Measurements from ENCODE around the gene RPL18A.

The RPL18A gene

GRCh38 chr19:17841810-17842662, 17.7 kb upstream of the RPL18A start:
- Histone ChIP-seq H4K20me1 (ENCODE audit: insufficient read depth, low read length, poor library complexity, severe bottlenecking) (peaks cover 3% of the 10 kb centered on the region), H3K9me2 (replicated peaks; ENCODE audit: low read depth, low read length) (no peaks in the 10 kb centered on the region), H3K4me1 (ENCODE audit: insufficient read depth, low read length, poor library complexity, severe bottlenecking) (peaks cover 18% of the 10 kb centered on the region), H3K4me2 (ENCODE audit: low read depth, low read length, poor library complexity, severe bottlenecking) (no peak overlapping the region), H3K4me3 (ENCODE audit: low read length, poor library complexity, severe bottlenecking) (no peak overlapping the region), H3K9ac (ENCODE audit: low read depth, low read length, poor library complexity, severe bottlenecking) (no peak overlapping the region), H3K9me3 (ENCODE audit: insufficient read depth, low read depth, low read length) (no peaks in the 10 kb centered on the region), H3F3A (ENCODE audit: low read depth) (no peaks in the 10 kb centered on the region), H3K27me3 (ENCODE audit: insufficient read depth, low read length, poor library complexity, severe bottlenecking) (no peaks in the 10 kb centered on the region), H3K79me2 (ENCODE audit: insufficient read depth, low read length) (peaks cover 36% of the 10 kb centered on the region), H3K36me3 (ENCODE audit: insufficient read depth, low read length) (peaks cover 23% of the 10 kb centered on the region; the same call in 1 of the 2 replicates), H2AFZ (ENCODE audit: low read length) (no peak overlapping the region)
- TF ChIP-seq CTCF (conservative IDR thresholded peaks at IDR 0.05; ENCODE audit: low read length) (no peak), EZH2phosphoT487 (IDR thresholded peaks at IDR 0.05; ENCODE audit: borderline replicate concordance) (no peak)

- Histone ChIP-seq H3K4me3 (ENCODE audit: low read length, poor library complexity, severe bottlenecking) (no peak overlapping the region), H2AFZ (ENCODE audit: low read length) (no peak overlapping the region)
- TF ChIP-seq CTCF (conservative IDR thresholded peaks at IDR 0.05; ENCODE audit: low read length): no peak
- no peak for TF ChIP-seq EZH2phosphoT487 (IDR thresholded peaks at IDR 0.05; ENCODE audit: borderline replicate concordance)
These were observed 16.9 kb upstream of the RPL18A start for GRCh38 chr19:17842663-17843291.

GRCh38 chr19:17843292-17843827, 16.4 kb upstream of the RPL18A start:
- Histone ChIP-seq H3K4me2 (ENCODE audit: low read depth, low read length, poor library complexity, severe bottlenecking) (no peak overlapping the region), H3K36me3 (ENCODE audit: insufficient read depth, low read length) (peaks cover 16% of the 10 kb centered on the region; the same call in 1 of the 2 replicates), H4K20me1 (ENCODE audit: insufficient read depth, low read length, poor library complexity, severe bottlenecking) (peaks cover 3% of the 10 kb centered on the region)

More at GRCh38 chr19:17842663-17843291, 16.9 kb upstream of the RPL18A start:
- H3K4me2 ChIP-seq (ENCODE audit: low read depth, low read length, poor library complexity, severe bottlenecking): no peak overlapping the region
- no peaks in the 10 kb centered on the region for H3K9me3 ChIP-seq (ENCODE audit: insufficient read depth, low read depth, low read length)
- no peaks in the 10 kb centered on the region for H3F3A ChIP-seq (ENCODE audit: low read depth)
- H3K36me3 ChIP-seq (ENCODE audit: insufficient read depth, low read length): peaks cover 22% of the 10 kb centered on the region; the same call in 1 of the 2 replicates
- H3K9me2 ChIP-seq (replicated peaks; ENCODE audit: low read depth, low read length): no peaks in the 10 kb centered on the region
- peaks cover 38% of the 10 kb centered on the region for H3K79me2 ChIP-seq (ENCODE audit: insufficient read depth, low read length)
- peaks cover 3% of the 10 kb centered on the region for H4K20me1 ChIP-seq (ENCODE audit: insufficient read depth, low read length, poor library complexity, severe bottlenecking)
- H3K9ac ChIP-seq (ENCODE audit: low read depth, low read length, poor library complexity, severe bottlenecking): no peak overlapping the region
- H3K4me1 ChIP-seq (ENCODE audit: insufficient read depth, low read length, poor library complexity, severe bottlenecking): peaks cover 18% of the 10 kb centered on the region
- no peaks in the 10 kb centered on the region for H3K27me3 ChIP-seq (ENCODE audit: insufficient read depth, low read length, poor library complexity, severe bottlenecking)

More at GRCh38 chr19:17843292-17843827, 16.4 kb upstream of the RPL18A start:
- TF ChIP-seq EZH2phosphoT487 (IDR thresholded peaks at IDR 0.05; ENCODE audit: borderline replicate concordance) (no peak), CTCF (conservative IDR thresholded peaks at IDR 0.05; ENCODE audit: low read length) (no peak)
- H3K4me3 ChIP-seq (ENCODE audit: low read length, poor library complexity, severe bottlenecking): no peak overlapping the region
- no peaks in the 10 kb centered on the region for H3F3A ChIP-seq (ENCODE audit: low read depth)
- no peak overlapping the region for H3K9ac ChIP-seq (ENCODE audit: low read depth, low read length, poor library complexity, severe bottlenecking)
- no peaks in the 10 kb centered on the region for H3K9me3 ChIP-seq (ENCODE audit: insufficient read depth, low read depth, low read length)
- H3K27me3 ChIP-seq (ENCODE audit: insufficient read depth, low read length, poor library complexity, severe bottlenecking): no peaks in the 10 kb centered on the region
- H3K79me2 ChIP-seq (ENCODE audit: insufficient read depth, low read length): peaks cover 38% of the 10 kb centered on the region
- H3K9me2 ChIP-seq (replicated peaks; ENCODE audit: low read depth, low read length): no peaks in the 10 kb centered on the region
- H2AFZ ChIP-seq (ENCODE audit: low read length): no peak overlapping the region
- H3K4me1 ChIP-seq (ENCODE audit: insufficient read depth, low read length, poor library complexity, severe bottlenecking): peaks cover 22% of the 10 kb centered on the region
